IMR-90 (cell line): ENCODE results near the gene PTPN3. TPM values are rescaled to one million over a fixed set of nuclear protein-coding genes. Genes with fewer than 3 reads are reported as not detected.

Experiments
- ATAC-seq: fragments of 200-7000 bp; cut with Tn5 transposase; 2 replicates; pipeline ENCODE4 v1.9.1; 2020; ENCODE audit warnings: low read depth, mild to moderate bottlenecking, moderate library complexity
- BruUV-seq: library from RNA; stranded (reverse); fragments of 400-500 nt; replicated peaks from 2 replicates; lab custom pipeline; 2021; lab: Mats Ljungman, UMichigan
- CTCF ChIA-PET: fragments of 300-600 bp; formaldehyde crosslinking; extraction: SDS; loops from one replicate; lab custom pipeline; 2021; ENCODE audit warnings: antibody characterized with exemption; lab: Yijun Ruan, JAX
- POLR2A ChIA-PET: fragments of 300-600 bp; sonication (Branson Sonifier 250); formaldehyde crosslinking; loops from one replicate; lab custom pipeline; 2022; ENCODE audit warnings: antibody characterized with exemption; ENCODE audit not compliant: unreplicated experiment; lab: Charles Lee
- DNase-seq: peaks from one replicate; pipeline ENCODE4 v3.0.0; 2013
- H2AFZ ChIP-seq: replicated peaks from 2 replicates; pipeline ENCODE3; 2013; ENCODE audit warnings: low read length, mild to moderate bottlenecking; ENCODE audit not compliant: poor library complexity
- H2AK5ac ChIP-seq: 2 replicates; pipeline ENCODE4 v1.6.1; 2013; ENCODE audit warnings: low read depth, low read length, inconsistent platforms
- H2AK9ac ChIP-seq: replicated peaks from 2 replicates; pipeline ENCODE3; 2013; ENCODE audit warnings: mild to moderate bottlenecking, low read depth, low read length, moderate library complexity; ENCODE audit not compliant: poor library complexity
- H2BK120ac ChIP-seq: 2 replicates; pipeline ENCODE4 v1.6.1; 2013; ENCODE audit warnings: low read depth, low read length, inconsistent platforms
- H2BK15ac ChIP-seq: 3 replicates; pipeline ENCODE4 v1.6.1; 2013; ENCODE audit warnings: low read depth, low read length, inconsistent platforms
- H2BK20ac ChIP-seq: 2 replicates; pipeline ENCODE4 v1.6.1; 2013; ENCODE audit warnings: low read depth, mild to moderate bottlenecking, inconsistent platforms, low read length, moderate library complexity
- H2BK5ac ChIP-seq: 2 replicates; pipeline ENCODE4 v1.6.1; 2013; ENCODE audit warnings: mild to moderate bottlenecking, low read depth, low read length, inconsistent platforms; ENCODE audit not compliant: poor library complexity, severe bottlenecking
- H3K14ac ChIP-seq: replicated peaks from 2 replicates; pipeline ENCODE4 v1.6.1; 2013; ENCODE audit warnings: low read depth, low read length, inconsistent platforms
- H3K18ac ChIP-seq: 2 replicates; pipeline ENCODE4 v1.6.1; 2013; ENCODE audit warnings: low read depth, low read length, control low read depth
- H3K23ac ChIP-seq: 2 replicates; pipeline ENCODE4 v1.6.1; 2013; ENCODE audit warnings: low read depth, low read length, inconsistent platforms
- H3K27ac ChIP-seq: 2 replicates; pipeline ENCODE4 v1.5.1; 2013; ENCODE audit warnings: mild to moderate bottlenecking, control low read depth, low read length; ENCODE audit not compliant: insufficient read depth
- H3K27me3 ChIP-seq: 2 replicates; pipeline ENCODE4 v1.6.1; 2013; ENCODE audit warnings: low read length; ENCODE audit not compliant: control insufficient read depth, insufficient read depth
- H3K36me3 ChIP-seq: 2 replicates; pipeline ENCODE4 v1.6.1; 2013; ENCODE audit warnings: low read length, mixed read lengths; ENCODE audit not compliant: control insufficient read depth, insufficient read depth
- H3K4ac ChIP-seq: 2 replicates; pipeline ENCODE4 v1.6.1; 2013; ENCODE audit warnings: low read depth, low read length, inconsistent platforms
- H3K4me1 ChIP-seq: 2 replicates; pipeline ENCODE4 v1.6.1; 2013; ENCODE audit warnings: low read length, mixed read lengths; ENCODE audit not compliant: control insufficient read depth, insufficient read depth
- H3K4me2 ChIP-seq: 2 replicates; pipeline ENCODE4 v1.6.1; 2013; ENCODE audit warnings: low read depth, mild to moderate bottlenecking, control low read depth, low read length, moderate library complexity
- H3K4me3 ChIP-seq: 2 replicates; pipeline ENCODE4 v1.5.1; 2013; ENCODE audit warnings: low read depth, mild to moderate bottlenecking, control low read depth, low read length, moderate library complexity; ENCODE audit not compliant: insufficient read depth
- H3K56ac ChIP-seq: 2 replicates; pipeline ENCODE4 v1.6.1; 2013; ENCODE audit warnings: low read length, inconsistent platforms; ENCODE audit not compliant: insufficient read depth; ENCODE audit errors: extremely low read depth
- H3K79me1 ChIP-seq, 2 experiments: 2 replicates each; pipeline ENCODE4 v1.6.1; 2013; ENCODE audit warnings: low read length in 2 of 2, inconsistent platforms in 1 of 2, low read depth in 1 of 2
- H3K9ac ChIP-seq: 2 replicates; pipeline ENCODE4 v1.6.1; 2013; ENCODE audit warnings: low read depth, low read length, control low read depth
- H3K9me1 ChIP-seq: 2 replicates; pipeline ENCODE4 v1.6.1; 2013; ENCODE audit warnings: low read length, inconsistent platforms; ENCODE audit not compliant: insufficient read depth
- H3K9me3 ChIP-seq: 2 replicates; pipeline ENCODE4 v1.6.1; 2013; ENCODE audit warnings: low read length; ENCODE audit not compliant: control insufficient read depth, insufficient read depth
- H4K20me1 ChIP-seq: 2 replicates; pipeline ENCODE4 v1.6.1; 2013; ENCODE audit warnings: low read length, inconsistent platforms; ENCODE audit not compliant: insufficient read depth
- H4K5ac ChIP-seq: 2 replicates; pipeline ENCODE4 v1.6.1; 2013; ENCODE audit warnings: mild to moderate bottlenecking, low read depth, low read length, control low read depth
- H4K8ac ChIP-seq, 2 experiments: 2 replicates each; pipeline ENCODE4 v1.6.1; 2013; ENCODE audit warnings: low read depth in 2 of 2, low read length in 2 of 2, control low read depth in 1 of 2, inconsistent platforms in 1 of 2
- H4K91ac ChIP-seq: 2 replicates; pipeline ENCODE4 v1.6.1; 2013; ENCODE audit warnings: low read depth, low read length, inconsistent platforms; ENCODE audit not compliant: insufficient read depth
- NFE2L2 ChIP-seq: fragments of 150-350 bp; IDR thresholded peaks from 2 replicates; pipeline ENCODE4 v1.6.1; 2016; ENCODE audit warnings: low read depth, mild to moderate bottlenecking, low read length
- POLR2A ChIP-seq: IDR thresholded peaks from 2 replicates; pipeline ENCODE4 v1.6.1; 2012; ENCODE audit warnings: mild to moderate bottlenecking, low read depth, low read length
- RCOR1 ChIP-seq: IDR thresholded peaks from 2 replicates; pipeline ENCODE4 v1.6.1; 2012; ENCODE audit warnings: mild to moderate bottlenecking, low read length, improper control_type of control experiment; ENCODE audit not compliant: insufficient replicate concordance
- SMC3 ChIP-seq: fragments of 150-350 bp; IDR thresholded peaks from 2 replicates; pipeline ENCODE4 v1.6.1; 2016; ENCODE audit warnings: low read depth, mild to moderate bottlenecking, antibody characterized with exemption, low read length, moderate library complexity
- USF2 ChIP-seq: fragments of 150-350 bp; IDR thresholded peaks from 2 replicates; pipeline ENCODE4 v1.6.1; 2017; ENCODE audit warnings: mild to moderate bottlenecking, antibody characterized with exemption, low read length, low read depth
- WGBS, 2 experiments: methylation state at CpG; one replicate each; pipeline versions ENCODE4 v1.1.5 to v1.1.7; 2013; ENCODE audit warnings: missing lambda C conversion rate in 2 of 2; ENCODE audit not compliant: insufficient read length in 1 of 2; ENCODE audit errors: extremely low coverage in 2 of 2; 5-methylcytosine and 5-hydroxymethylcytosine counted together
- dilution Hi-C: fragments of 300-500 bp; cut with HindIII; formaldehyde crosslinking; loops from one replicate; pipeline ENCODE4 v1.14.3; 2018; ENCODE audit warnings: low sequenced_read_pairs; ENCODE audit not compliant: unreplicated experiment
- in situ Hi-C: fragments of 300-500 bp; cut with MboI; formaldehyde crosslinking; loops from 3 replicates; pipeline ENCODE4 v1.14.3; 2019; ENCODE audit warnings: low sequenced_read_pairs, inconsistent platforms, mixed read lengths
- intact Hi-C: fragments of 100-400 bp; cut with micrococcal nuclease; formaldehyde crosslinking; loops from 2 replicates; pipeline ENCODE4 v1.10.0; 2022
- polyA plus RNA-seq, 3 experiments: library from polyadenylated mRNA; depleted of rRNA; stranded (reverse); fragments of >200 nt; gene quantifications; 2 replicates each; pipeline ENCODE4 v1.2.3, GENCODE V29; 2012; ENCODE audit warnings: low replicate concordance in 1 of 3
- total RNA-seq: library from RNA; depleted of rRNA; stranded (reverse); fragments of >200 nt; gene quantifications from 2 replicates; pipeline ENCODE4 v1.2.3, GENCODE V29; 2012

Gene PTPN3
- total and polyA plus RNA-seq, 2 of the 4 experiments (the other 2 are of a cell fraction) = 0.72 to 0.89 TPM

DNA sequence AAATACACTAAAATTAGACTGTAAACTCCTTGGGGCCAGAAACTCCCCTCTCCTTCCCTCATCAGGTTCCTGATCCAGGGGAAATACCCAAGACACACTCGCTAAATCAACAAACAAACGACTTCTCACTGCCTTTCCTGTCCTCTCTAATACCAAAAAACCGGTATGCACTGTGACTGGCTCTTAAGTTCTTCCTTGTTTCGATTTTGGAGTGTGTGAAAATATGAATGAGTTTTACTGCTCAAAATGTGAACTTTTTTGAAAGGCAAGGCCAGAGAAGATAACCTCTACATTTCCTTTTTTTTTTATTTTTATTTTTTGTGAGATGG, 96.2 kb downstream of the PTPN3 start:
- H3K56ac ChIP-seq = no peak overlapping the region
- dilution Hi-C loops = no loop called here
- intact Hi-C loops = loop anchor here (1.0 to 5.0 kb wide), 3 partner anchors 75 to 220 kb away; no protein-coding TSS in a partner anchor

More for the DNA sequence above, 96.2 kb downstream of the PTPN3 start:
- Histone ChIP-seq H3K9me1 (no peaks in the 10 kb centered on the region; the same call in 1 of the 2 replicates), H3K9ac (no peak overlapping the region), H3K4me1 (no peaks in the 10 kb centered on the region), H3K9me3 (no peaks in the 10 kb centered on the region), H3K79me1 (no peaks in the 10 kb centered on the region), H3K4me3 (no peak overlapping the region), H2BK20ac (no peak overlapping the region), H2BK5ac (no peak overlapping the region), H3K27ac (no peak overlapping the region), H2AK5ac (no peak overlapping the region), H4K8ac (no peak overlapping the region), H3K14ac (no peak overlapping the region), H3K27me3 (no peaks in the 10 kb centered on the region; the same call in 1 of the 2 replicates), H3K18ac (no peak overlapping the region), H3K23ac (no peak overlapping the region), H4K20me1 (no peaks in the 10 kb centered on the region), H2BK120ac (no peak overlapping the region), H2AK9ac (no peak overlapping the region), H3K36me3 (no peaks in the 10 kb centered on the region; the same call in 1 of the 2 replicates), H3K4me2 (no peak overlapping the region), H4K91ac (no peak overlapping the region), H2BK15ac (no peak overlapping the region), H3K4ac (no peak overlapping the region), H4K5ac (no peak overlapping the region), H2AFZ (no peak overlapping the region)
- TF ChIP-seq POLR2A (no peak), SMC3 (no peak), USF2 (no peak), NFE2L2 (no peak), RCOR1 (no peak)
- no CpG with 5 or more reads among the region's 4 CpGs for WGBS, 2 experiments
- no TSS peak for BruUV-seq
- CTCF ChIA-PET = no interaction called here
- DNase-seq (peak; percentile 7), ATAC-seq (no peak)
- POLR2A ChIA-PET = no interaction called here
- in situ Hi-C loops = no loop called here
